Measurements from ENCODE around the gene ZNF662.
A peak's percentile ranks its signal among the peaks of the same experiment; 100 is the strongest.
"Not testable (repeated sequence)": the region's sequence is repeated elsewhere in the genome, so short reads cannot be mapped to it uniquely, and the experiment has no call there.

The ZNF662 gene

DNA sequence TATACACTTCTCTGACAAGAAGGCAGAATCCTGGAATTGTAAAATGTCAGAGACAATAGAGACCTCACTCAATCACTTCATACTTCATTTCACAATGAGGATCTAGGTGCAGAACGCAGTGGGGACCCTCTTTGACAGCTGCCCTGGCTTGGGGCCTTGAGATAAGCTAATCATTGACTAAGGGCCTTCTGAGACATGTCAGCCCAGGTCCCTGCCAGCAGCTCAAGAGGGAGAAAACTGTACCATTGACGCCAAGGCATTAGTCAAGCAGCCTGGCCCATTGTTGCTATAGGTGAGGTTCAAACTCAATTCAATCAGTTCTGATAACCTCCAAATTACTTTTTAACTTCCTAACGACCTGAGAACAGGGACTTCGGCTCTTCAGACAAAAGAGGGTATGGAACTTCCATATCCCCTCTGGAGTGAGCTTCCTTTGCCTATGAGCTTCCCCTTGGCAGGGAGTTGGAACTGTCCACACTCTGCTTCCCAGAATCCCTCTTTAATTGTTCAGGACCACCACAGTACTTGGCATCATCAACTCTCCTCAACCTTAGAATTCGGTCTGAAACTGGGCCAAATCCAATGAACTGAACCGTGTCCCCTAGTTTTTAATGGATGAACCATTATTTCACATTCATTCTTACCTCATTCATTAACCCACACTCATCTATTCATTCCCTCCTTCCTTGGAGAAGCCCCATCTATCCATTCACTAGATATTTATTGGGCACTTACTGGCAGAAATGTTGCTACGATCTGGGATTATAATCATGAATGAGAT, 28.8 kb upstream of the ZNF662 start:
- Mint-ChIP-seq H3K27me3 (peaks cover 8 to 15% of the 10 kb centered on the region in 2 donors), H3K4me1 (ENCODE audit: low read depth in 2 of 2) (peaks cover 8 to 12% of the 10 kb centered on the region in 2 donors), H3K27ac (no peak overlapping the region), H3K4me3 (no peak overlapping the region), H3K9me3 (no peaks in the 10 kb centered on the region), H3K36me3 (ENCODE audit: insufficient read depth) (no peaks in the 10 kb centered on the region)
- no peak for DNase-seq
- no peak for ATAC-seq (replicated peaks)

DNA sequence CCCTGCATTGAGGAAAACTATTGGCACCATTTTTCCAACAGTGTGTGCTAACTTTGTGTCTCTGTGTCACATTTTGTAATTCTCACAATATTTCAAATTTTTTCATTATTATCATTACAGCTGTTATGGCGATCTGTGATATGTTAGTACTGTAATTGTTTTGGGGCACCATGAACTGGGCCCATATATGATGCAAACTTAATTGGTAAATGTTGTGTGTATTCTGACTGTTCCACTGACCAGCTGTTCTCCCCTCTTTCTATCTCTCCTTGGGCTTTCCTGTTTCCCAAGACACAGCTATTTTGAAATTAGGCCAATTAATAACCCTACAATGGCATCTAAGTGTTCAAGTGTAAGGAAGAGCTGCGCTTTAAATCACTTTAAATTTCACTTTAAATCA, 28.1 kb upstream of the ZNF662 start:
- ATAC-seq (replicated peaks) = no peak
- Mint-ChIP-seq H3K27me3 (peaks cover under 1 to 8% of the 10 kb centered on the region in 2 donors), H3K36me3 (ENCODE audit: insufficient read depth) (no peaks in the 10 kb centered on the region), H3K9me3 (no peaks in the 10 kb centered on the region), H3K27ac (no peak overlapping the region), H3K4me3 (no peak overlapping the region), H3K4me1 (ENCODE audit: low read depth in 2 of 2) (peaks cover 8 to 12% of the 10 kb centered on the region in 2 donors)
- DNase-seq = no peak

DNA sequence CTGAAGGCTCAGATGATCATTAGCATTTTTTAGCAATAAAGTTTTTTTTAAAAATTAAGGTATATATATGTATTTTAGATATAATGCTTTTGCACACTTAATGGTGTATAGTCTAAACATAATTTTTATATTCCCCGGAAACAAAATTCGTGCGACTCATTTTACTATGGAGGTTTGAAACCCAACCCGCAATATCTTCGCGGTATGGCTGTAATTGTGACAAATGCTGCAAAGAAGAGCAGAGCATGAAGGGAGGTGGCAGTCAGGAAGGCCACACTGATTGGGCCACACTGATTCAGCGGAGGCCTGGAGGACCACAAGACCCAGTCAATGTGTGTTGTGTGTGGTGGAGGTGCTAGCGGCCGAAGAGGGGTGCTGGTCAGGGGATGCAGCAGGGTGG, 25.8 kb upstream of the ZNF662 start:
- Mint-ChIP-seq H3K9me3 (no peaks in the 10 kb centered on the region), H3K36me3 (ENCODE audit: insufficient read depth) (no peaks in the 10 kb centered on the region), H3K27me3 (peaks cover 3 to 6% of the 10 kb centered on the region in 2 donors), H3K4me3 (peak overlapping the region; percentile 67 to 84), H3K4me1 (ENCODE audit: low read depth in 2 of 2) (peaks cover 8 to 12% of the 10 kb centered on the region in 2 donors), H3K27ac (peak overlapping the region in 1 of 2 donors; percentile 94)
- DNase-seq (no peak), ATAC-seq (replicated peaks) (no peak)

DNA sequence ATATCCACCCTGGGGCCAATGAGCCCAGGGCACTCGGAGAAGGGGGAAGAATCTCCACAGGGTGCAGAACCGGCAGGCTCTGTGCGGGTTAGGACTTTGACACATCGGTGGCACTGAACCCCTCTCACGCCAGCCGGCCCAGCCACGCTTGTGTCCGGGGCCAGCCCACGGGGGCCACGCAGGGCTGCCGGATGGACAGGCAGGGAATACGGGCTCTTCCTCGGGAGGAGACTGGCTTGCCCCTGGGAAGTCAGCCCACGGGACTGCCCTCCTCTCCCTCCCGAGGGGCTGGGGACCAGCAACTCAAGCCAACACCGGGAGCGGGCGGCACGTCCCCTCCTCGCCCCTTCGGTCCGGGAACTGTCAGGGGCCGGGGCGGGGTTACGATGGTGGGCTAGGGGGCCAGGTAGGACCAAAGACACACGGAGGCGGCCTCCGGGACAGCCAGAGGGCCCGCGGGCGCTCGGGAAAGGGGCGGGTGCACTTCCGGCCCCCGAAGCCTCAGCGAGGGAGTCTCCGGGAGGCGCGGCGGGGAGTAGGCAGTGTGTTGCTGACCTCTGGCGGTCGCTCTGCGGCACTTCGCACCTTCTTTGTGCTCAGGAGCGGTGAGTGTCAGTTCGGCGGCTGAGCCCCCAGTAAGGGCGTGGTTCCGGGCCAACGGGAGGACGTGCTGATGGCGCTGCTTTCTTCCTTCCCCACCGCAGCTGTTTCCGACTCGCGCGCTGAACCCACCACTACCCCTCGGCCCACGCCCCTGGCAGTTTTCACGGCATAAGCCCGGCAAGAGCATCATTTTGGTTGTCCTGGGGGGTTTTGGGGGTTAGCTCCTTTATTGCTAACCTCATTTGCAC, 25.1 kb upstream of the ZNF662 start:
- H3K4me1 Mint-ChIP-seq (ENCODE audit: low read depth in 2 of 2) = peaks cover 8 to 12% of the 10 kb centered on the region in 2 donors
- DNase-seq (peak; percentile 80 to 82 (median 80)), ATAC-seq (replicated peaks) (peak; percentile 98)
- H3K27me3 Mint-ChIP-seq = peaks cover 6 to 12% of the 10 kb centered on the region in 2 donors
- peak overlapping the region; percentile 29 to 94 for H3K27ac Mint-ChIP-seq
- no peaks in the 10 kb centered on the region for H3K36me3 Mint-ChIP-seq (ENCODE audit: insufficient read depth)
- H3K4me3 Mint-ChIP-seq = peak overlapping the region; percentile 67 to 84
- H3K9me3 Mint-ChIP-seq = no peaks in the 10 kb centered on the region

DNA sequence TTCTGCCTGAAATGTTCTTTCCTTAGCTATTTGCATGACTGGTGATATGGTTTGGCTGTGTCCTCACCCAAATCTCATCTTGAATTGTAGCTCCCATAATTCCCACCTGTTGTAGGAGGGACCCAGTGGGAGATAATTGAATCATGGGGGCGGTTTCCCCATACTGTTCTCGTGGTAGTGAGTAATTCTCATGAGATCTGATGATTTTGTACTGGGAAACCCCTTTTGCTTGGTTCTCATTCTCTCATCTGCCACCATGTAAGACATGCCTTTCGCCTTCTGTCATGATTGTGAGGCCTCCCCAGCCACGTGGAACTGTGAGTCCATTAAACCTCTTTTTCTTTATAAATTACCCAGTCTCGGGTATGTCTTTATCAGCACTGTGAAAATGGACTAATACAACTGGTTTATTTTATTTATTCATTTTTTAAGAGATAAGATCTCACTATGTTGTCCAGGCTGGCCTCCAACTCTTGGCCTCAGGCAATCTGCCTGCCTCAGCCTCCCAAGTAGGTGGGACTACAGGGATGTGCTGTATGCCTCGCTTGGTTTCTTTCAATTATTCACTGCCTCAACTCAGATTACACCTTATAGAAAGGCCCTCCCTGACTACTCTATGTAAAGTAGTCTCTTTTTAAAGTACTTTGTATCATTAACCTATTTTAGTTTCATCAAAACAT, 22.6 kb upstream of the ZNF662 start:
- H3K9me3 Mint-ChIP-seq; H3K27ac Mint-ChIP-seq; H3K4me3 Mint-ChIP-seq; DNase-seq; ATAC-seq (replicated peaks); H3K36me3 Mint-ChIP-seq (ENCODE audit: insufficient read depth): not testable (repeated sequence)
- H3K4me1 Mint-ChIP-seq (ENCODE audit: low read depth in 2 of 2) = peaks cover 8 to 12% of the 10 kb centered on the region in 2 donors
- H3K27me3 Mint-ChIP-seq = peaks cover 15 to 25% of the 10 kb centered on the region in 2 donors

DNA sequence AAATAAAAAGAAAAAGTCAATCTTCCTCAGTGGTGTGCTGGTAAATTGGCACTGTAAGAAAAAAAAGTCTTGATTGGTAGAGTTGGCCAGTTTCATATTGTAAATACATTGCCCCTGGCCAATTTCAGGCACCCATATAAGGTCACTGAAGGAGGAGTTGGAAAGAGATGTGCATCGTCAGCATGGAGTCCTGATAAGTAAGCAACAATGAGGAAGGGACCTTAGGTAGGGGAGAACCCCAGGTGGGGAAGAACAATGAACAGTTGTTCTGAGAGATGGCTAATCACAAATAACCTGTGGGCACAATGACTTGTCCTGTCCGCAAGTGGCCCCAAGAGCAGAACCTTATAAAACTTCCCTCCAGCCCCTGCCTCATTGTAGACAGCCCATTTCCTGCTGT, 21.6 kb upstream of the ZNF662 start:
- Mint-ChIP-seq H3K9me3 (no peaks in the 10 kb centered on the region), H3K4me1 (ENCODE audit: low read depth in 2 of 2) (peaks cover 8 to 12% of the 10 kb centered on the region in 2 donors), H3K4me3 (no peak overlapping the region), H3K27me3 (peaks cover 24 to 34% of the 10 kb centered on the region in 2 donors), H3K27ac (no peak overlapping the region), H3K36me3 (ENCODE audit: insufficient read depth) (no peaks in the 10 kb centered on the region)
- ATAC-seq (replicated peaks) (no peak), DNase-seq (no peak)

DNA sequence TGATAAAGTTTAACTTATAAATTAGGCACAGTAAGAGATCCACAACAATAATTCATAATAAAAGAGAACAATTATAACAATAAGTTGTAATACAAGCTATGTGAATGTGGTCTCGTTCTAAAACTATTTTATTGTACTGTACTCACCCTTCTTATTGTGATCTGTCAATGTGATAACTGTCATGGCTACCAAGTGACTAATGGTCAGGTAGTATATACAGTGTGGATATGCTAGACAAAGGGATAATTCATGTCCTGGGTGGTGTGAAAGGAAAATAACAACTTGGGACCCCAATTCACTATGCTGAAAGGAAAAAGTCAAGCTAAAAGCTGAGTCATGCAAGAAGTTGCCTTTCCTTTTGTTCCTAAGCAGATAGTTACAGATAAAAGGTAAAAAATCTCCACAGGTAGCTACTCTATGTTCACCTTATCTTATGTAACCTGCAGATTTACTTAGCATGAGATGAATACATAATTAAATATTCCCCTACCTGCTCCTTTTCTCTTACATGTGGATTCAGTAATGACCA, 19.6 kb upstream of the ZNF662 start:
- no peak overlapping the region for H3K27ac Mint-ChIP-seq

DNA sequence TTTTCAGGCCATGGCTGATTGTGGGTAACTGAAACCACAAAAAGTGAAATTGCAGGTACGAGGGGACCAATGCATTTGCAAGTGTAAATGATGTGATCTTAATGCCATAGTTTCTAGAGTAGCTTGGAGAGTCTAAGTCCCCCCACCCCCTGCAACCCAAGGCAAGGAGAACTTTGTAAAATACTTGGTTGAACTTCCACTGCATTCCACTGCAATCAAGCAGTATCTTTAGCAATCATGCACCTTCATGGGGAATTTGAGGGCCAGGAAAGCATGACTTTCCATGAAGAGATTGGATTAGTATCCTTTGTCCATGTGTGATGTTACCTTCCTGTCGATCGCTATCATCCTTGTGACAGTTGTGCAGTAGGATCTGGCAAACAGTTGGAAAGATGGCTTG, 18.9 kb upstream of the ZNF662 start:
- Mint-ChIP-seq H3K9me3 (no peaks in the 10 kb centered on the region), H3K4me3 (no peak overlapping the region), H3K4me1 (ENCODE audit: low read depth in 2 of 2) (peaks cover 0 to 6% of the 10 kb centered on the region in 2 donors), H3K36me3 (ENCODE audit: insufficient read depth) (no peaks in the 10 kb centered on the region), H3K27ac (no peak overlapping the region), H3K27me3 (peaks cover 38 to 52% of the 10 kb centered on the region in 2 donors)
- ATAC-seq (replicated peaks) = no peak
- DNase-seq = no peak

More for the DNA sequence above, 19.6 kb upstream of the ZNF662 start:
- no peak for DNase-seq
- no peak overlapping the region for H3K4me3 Mint-ChIP-seq
- H3K36me3 Mint-ChIP-seq (ENCODE audit: insufficient read depth) = no peaks in the 10 kb centered on the region
- peaks cover 3 to 8% of the 10 kb centered on the region in 2 donors for H3K4me1 Mint-ChIP-seq (ENCODE audit: low read depth in 2 of 2)
- no peaks in the 10 kb centered on the region for H3K9me3 Mint-ChIP-seq
- H3K27me3 Mint-ChIP-seq = peaks cover 31 to 44% of the 10 kb centered on the region in 2 donors
- no peak for ATAC-seq (replicated peaks)

DNA sequence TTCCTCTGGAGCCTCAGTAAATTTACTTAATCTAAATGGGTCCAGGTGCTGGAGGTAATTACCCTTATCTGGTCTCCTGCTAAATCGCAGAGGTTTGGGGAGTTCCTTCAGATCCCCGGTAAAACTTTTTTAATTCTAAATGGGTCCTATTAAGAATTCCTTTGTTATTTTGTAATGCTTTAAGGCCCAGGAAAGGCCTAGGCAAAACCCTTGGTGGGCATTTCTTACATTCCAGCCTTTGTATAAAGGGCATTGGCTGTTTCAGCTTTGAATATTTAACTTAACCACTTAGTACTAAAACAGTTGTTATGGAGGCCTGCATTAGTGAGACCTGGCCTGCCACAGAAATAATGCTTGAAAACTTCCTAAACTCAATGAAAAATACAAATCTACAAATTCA, 14.9 kb upstream of the ZNF662 start:
- Mint-ChIP-seq H3K27ac (no peak overlapping the region), H3K9me3 (no peaks in the 10 kb centered on the region), H3K4me3 (no peak overlapping the region), H3K4me1 (ENCODE audit: low read depth in 2 of 2) (peaks cover 0 to 6% of the 10 kb centered on the region in 2 donors), H3K27me3 (peaks cover 35 to 44% of the 10 kb centered on the region in 2 donors), H3K36me3 (ENCODE audit: insufficient read depth) (no peaks in the 10 kb centered on the region)
- ATAC-seq (replicated peaks) (no peak), DNase-seq (no peak)

DNA sequence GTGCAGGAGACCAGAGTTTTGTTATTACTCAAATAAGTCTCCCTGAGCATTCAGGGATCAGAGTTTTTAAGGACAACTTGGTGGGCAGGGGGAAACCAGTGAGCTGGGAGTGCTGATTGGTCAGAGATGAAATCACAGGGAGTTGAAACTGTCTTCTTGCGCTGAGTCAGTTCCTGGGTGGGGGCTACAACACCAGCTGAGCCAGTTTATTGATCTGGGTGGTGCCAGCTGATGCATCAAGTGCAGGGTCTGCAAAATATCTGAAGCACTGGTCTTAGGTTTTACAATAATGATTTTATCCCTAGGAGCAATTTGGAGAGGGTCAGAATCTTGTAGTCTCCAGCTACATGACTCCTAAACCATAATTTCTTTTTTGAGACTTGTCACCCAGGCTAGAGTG, 13.8 kb upstream of the ZNF662 start:
- Mint-ChIP-seq H3K27me3 (peaks cover 34 to 38% of the 10 kb centered on the region in 2 donors), H3K9me3 (no peaks in the 10 kb centered on the region), H3K27ac (no peak overlapping the region), H3K4me1 (ENCODE audit: low read depth in 2 of 2) (peaks cover 0 to 6% of the 10 kb centered on the region in 2 donors), H3K36me3 (ENCODE audit: insufficient read depth) (no peaks in the 10 kb centered on the region), H3K4me3 (no peak overlapping the region)
- DNase-seq (no peak), ATAC-seq (replicated peaks) (no peak)

DNA sequence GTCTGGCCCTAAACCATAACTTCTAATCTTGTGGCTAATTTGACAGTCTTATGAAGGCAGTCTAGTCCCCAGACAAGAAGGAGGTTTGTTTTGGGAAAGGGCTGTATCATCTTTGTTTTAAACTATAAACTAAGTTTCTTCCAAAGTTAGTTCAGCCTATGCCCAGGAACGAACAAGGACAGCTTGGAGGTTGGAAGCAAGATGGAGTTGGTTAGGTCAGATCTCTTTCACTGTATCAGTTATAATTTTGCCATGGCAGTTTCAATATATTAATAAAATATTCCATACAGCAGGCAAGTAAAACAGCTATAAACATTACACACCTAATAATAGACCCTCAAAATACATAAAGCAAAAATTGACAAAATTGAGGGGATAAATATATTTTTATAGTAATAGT, 13.1 kb upstream of the ZNF662 start:
- no peak overlapping the region for H3K4me3 Mint-ChIP-seq
- no peaks in the 10 kb centered on the region for H3K36me3 Mint-ChIP-seq (ENCODE audit: insufficient read depth)
- H3K27me3 Mint-ChIP-seq = peaks cover 28 to 33% of the 10 kb centered on the region in 2 donors
- ATAC-seq (replicated peaks) = no peak
- H3K9me3 Mint-ChIP-seq = no peaks in the 10 kb centered on the region
- H3K27ac Mint-ChIP-seq = no peak overlapping the region
- DNase-seq = no peak
- H3K4me1 Mint-ChIP-seq (ENCODE audit: low read depth in 2 of 2) = peaks cover 0 to 6% of the 10 kb centered on the region in 2 donors

DNA sequence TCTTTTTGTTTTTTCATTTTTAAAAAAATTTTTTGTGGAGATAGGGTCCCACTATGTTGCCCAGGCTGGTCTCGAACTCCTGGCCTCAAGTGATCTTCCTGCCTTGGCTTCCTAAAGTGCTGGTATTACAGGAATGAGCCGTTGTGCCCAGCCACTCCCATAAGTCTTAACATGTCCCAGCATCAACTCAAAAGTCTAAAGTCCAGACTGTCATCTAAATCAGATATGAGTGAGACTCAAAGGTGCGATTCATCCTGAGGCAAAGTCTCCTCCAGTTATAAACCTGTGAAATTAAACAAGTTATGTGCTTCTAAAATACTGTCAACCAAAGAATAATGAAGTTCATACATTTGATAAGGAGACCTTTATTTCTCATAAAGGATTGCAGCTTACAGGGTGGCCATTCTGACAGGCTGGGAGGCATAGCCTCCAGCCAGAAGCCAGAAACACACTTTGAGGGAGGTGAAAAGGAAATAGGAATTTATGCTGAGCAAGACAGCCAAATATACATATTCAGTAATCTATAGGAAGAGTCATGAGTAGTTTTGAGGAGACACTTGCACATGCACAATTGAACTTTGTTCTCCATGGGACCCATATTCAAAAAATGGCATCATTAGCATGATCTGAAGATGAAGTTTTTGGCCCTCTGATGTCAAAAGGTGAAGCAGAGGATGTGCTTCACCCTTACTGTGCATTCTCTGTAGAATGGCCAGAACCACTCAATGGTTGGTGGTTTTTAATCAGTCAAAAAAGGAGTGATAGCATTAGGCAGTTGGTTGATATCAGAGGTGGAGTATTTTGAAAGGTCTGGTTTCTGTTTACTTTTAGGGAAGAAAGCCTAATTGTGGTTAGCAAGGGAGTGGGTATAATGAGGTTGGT, 11.0 kb upstream of the ZNF662 start:
- H3K4me3 Mint-ChIP-seq = no peak overlapping the region
- H3K27ac Mint-ChIP-seq = no peak overlapping the region
- no peaks in the 10 kb centered on the region for H3K36me3 Mint-ChIP-seq (ENCODE audit: insufficient read depth)
- no peaks in the 10 kb centered on the region for H3K9me3 Mint-ChIP-seq
- no peak for ATAC-seq (replicated peaks)
- no peak for DNase-seq
- H3K27me3 Mint-ChIP-seq = peaks cover 12 to 15% of the 10 kb centered on the region in 2 donors
- H3K4me1 Mint-ChIP-seq (ENCODE audit: low read depth in 2 of 2) = peaks cover 0 to 2% of the 10 kb centered on the region in 2 donors
